OCI-LY7 (cell line): ENCODE data around the gene EXO5. TPM values are rescaled to one million over a fixed set of nuclear protein-coding genes. Genes with fewer than 3 reads are reported as not detected.
"Not testable (repeated sequence)": the region's sequence is repeated elsewhere in the genome, so short reads cannot be mapped to it uniquely, and the experiment has no call there.

Experiments
- BruUV-seq: library from RNA; stranded (reverse); fragments of 400-500 nt; replicated peaks from 2 replicates; lab custom pipeline; 2021; lab: Mats Ljungman, UMichigan
- CTCF ChIA-PET: fragments of 300-600 bp; sonication (Branson Sonifier 250); formaldehyde crosslinking; loops from one replicate; lab custom pipeline; 2022; ENCODE audit warnings: antibody characterized with exemption; ENCODE audit not compliant: unreplicated experiment; lab: Charles Lee
- POLR2A ChIA-PET: fragments of 300-600 bp; sonication (Branson Sonifier 250); formaldehyde crosslinking; loops from one replicate; lab custom pipeline; 2022; ENCODE audit warnings: antibody characterized with exemption; lab: Charles Lee
- DNase-seq: peaks from one replicate; pipeline ENCODE4 v3.0.0-alpha.2; 2015; ENCODE audit warnings: low spot score
- H2AFZ ChIP-seq: fragments of 200-600 bp; sonication (generic), shearing (Covaris generic); 2 replicates; pipeline ENCODE4 v1.6.1; 2014; ENCODE audit warnings: mild to moderate bottlenecking, antibody characterized with exemption, low read length, moderate library complexity
- H3K27ac ChIP-seq: fragments of 200-600 bp; sonication (generic); 2 replicates; pipeline ENCODE4 v1.5.1; 2014; ENCODE audit warnings: mixed run types, low read depth, mild to moderate bottlenecking, moderate library complexity, low read length, inconsistent platforms; ENCODE audit not compliant: poor library complexity, severe bottlenecking
- H3K36me3 ChIP-seq: fragments of 200-600 bp; sonication (generic); 2 replicates; pipeline ENCODE4 v1.6.1; 2014; ENCODE audit warnings: mild to moderate bottlenecking, antibody characterized with exemption, low read length, moderate library complexity, mixed read lengths; ENCODE audit not compliant: insufficient read depth
- H3K4me1 ChIP-seq: fragments of 200-600 bp; sonication (generic); 2 replicates; pipeline ENCODE4 v1.5.1; 2014; ENCODE audit warnings: mild to moderate bottlenecking, low read length; ENCODE audit not compliant: insufficient read depth, poor library complexity, severe bottlenecking
- H3K4me2 ChIP-seq: fragments of 200-600 bp; sonication (generic); 2 replicates; pipeline ENCODE4 v1.6.1; 2014; ENCODE audit warnings: mild to moderate bottlenecking, low read length
- H3K4me3 ChIP-seq: fragments of 200-600 bp; sonication (generic); 2 replicates; pipeline ENCODE4 v1.5.1; 2014; ENCODE audit warnings: mild to moderate bottlenecking, low read depth, low read length; ENCODE audit not compliant: poor library complexity, severe bottlenecking
- H3K79me2 ChIP-seq: fragments of 200-600 bp; sonication (generic); 2 replicates; pipeline ENCODE4 v1.6.1; 2016; ENCODE audit warnings: low read depth, mild to moderate bottlenecking, low read length, moderate library complexity, mixed read lengths; ENCODE audit not compliant: insufficient read depth
- H3K9me2 ChIP-seq: fragments of 200-600 bp; sonication (generic); 2 replicates; pipeline ENCODE4 v1.6.1; 2016; ENCODE audit warnings: mild to moderate bottlenecking, low read length, mixed read lengths; ENCODE audit not compliant: insufficient read depth
- H3K9me3 ChIP-seq: fragments of 200-600 bp; sonication (generic); 2 replicates; pipeline ENCODE4 v1.6.1; 2014; ENCODE audit warnings: mild to moderate bottlenecking, mixed run types, low read length, mixed read lengths
- H4K20me1 ChIP-seq: fragments of 200-600 bp; sonication (generic); 2 replicates; pipeline ENCODE4 v1.6.1; 2014; ENCODE audit warnings: mild to moderate bottlenecking, antibody characterized with exemption, low read length, moderate library complexity, mixed read lengths; ENCODE audit not compliant: insufficient read depth
- CTCF ChIP-seq: fragments of 200-600 bp; sonication (generic); conservative IDR thresholded peaks from 2 replicates; pipeline ENCODE4 v1.5.1; 2014; ENCODE audit warnings: mild to moderate bottlenecking, antibody characterized with exemption, low read length, moderate library complexity, mixed read lengths
- EZH2phosphoT487 ChIP-seq: fragments of 200-600 bp; sonication (generic); IDR thresholded peaks from 2 replicates; pipeline ENCODE4 v1.6.1; 2018; ENCODE audit warnings: low read depth, borderline replicate concordance, mild to moderate bottlenecking, mixed run types, antibody characterized with exemption, low read length, moderate library complexity, mixed read lengths
- intact Hi-C: fragments of 100-400 bp; cut with micrococcal nuclease; formaldehyde crosslinking; loops from one replicate; pipeline ENCODE4 v1.10.0; 2022; ENCODE audit not compliant: unreplicated experiment
- total RNA-seq, 2 experiments: library from RNA; depleted of rRNA in 1 of 2; stranded (reverse); fragments of >200 nt in 1 of 2; shearing (Covaris generic) in 1 of 2; gene quantifications; 2 replicates each; pipeline ENCODE4 v1.2.3, GENCODE V29; 2014 to 2022

EXO5 gene
- total RNA-seq, 2 experiments from 2014 or later: 11.2 to 12.7 TPM

- Histone ChIP-seq H3K9me2 (no peaks in the 10 kb centered on the region), H3K36me3 (no peaks in the 10 kb centered on the region), H3K4me3 (no peak overlapping the region), H2AFZ (0 out of 2 replicates have a peak overlapping the region, but pooled peaks have one; percentile 38), H3K9me3 (no peaks in the 10 kb centered on the region), H4K20me1 (no peaks in the 10 kb centered on the region), H3K79me2 (no peaks in the 10 kb centered on the region), H3K4me1 (no peaks in the 10 kb centered on the region), H3K4me2 (no peak overlapping the region), H3K27ac (no peak overlapping the region)
- no TSS peak for BruUV-seq
- no peak for DNase-seq
- CTCF ChIA-PET: no interaction called here
- intact Hi-C loops: no loop called here
- POLR2A ChIA-PET: interaction anchor here (0.6 kb wide), 1 partner anchor 140 kb away, joined by 3 read pairs; no protein-coding TSS in a partner anchor
- TF ChIP-seq EZH2phosphoT487: no peak
- TF ChIP-seq CTCF: no peak
These were observed 44.5 kb downstream of the EXO5 start for GRCh38 chr1:40553017-40553416.

GRCh38 chr1:40554807-40555206 lies 46.2 kb downstream of the EXO5 start:
- intact Hi-C loops, H3K9me2 ChIP-seq, H3K36me3 ChIP-seq, H3K27ac ChIP-seq, H4K20me1 ChIP-seq, H3K79me2 ChIP-seq, DNase-seq, H2AFZ ChIP-seq, H3K4me3 ChIP-seq, POLR2A ChIA-PET, H3K4me2 ChIP-seq, CTCF ChIA-PET, H3K4me1 ChIP-seq, H3K9me3 ChIP-seq, BruUV-seq: not testable (repeated sequence)

GRCh38 chr1:40556121-40556520 lies 47.6 kb downstream of the EXO5 start:
- ChIA-PET CTCF (no interaction called here), POLR2A (no interaction called here)
- Histone ChIP-seq H3K79me2 (no peaks in the 10 kb centered on the region), H3K36me3 (no peaks in the 10 kb centered on the region), H3K4me3 (no peak overlapping the region), H3K9me3 (no peaks in the 10 kb centered on the region), H3K9me2 (no peaks in the 10 kb centered on the region), H4K20me1 (no peaks in the 10 kb centered on the region), H2AFZ (no peak overlapping the region), H3K4me1 (no peaks in the 10 kb centered on the region), H3K27ac (no peak overlapping the region), H3K4me2 (no peak overlapping the region)
- no TSS peak for BruUV-seq
- intact Hi-C loops: no loop called here
- no peak for DNase-seq
- TF ChIP-seq EZH2phosphoT487 (no peak), CTCF (no peak)

- POLR2A ChIA-PET, CTCF ChIA-PET: not testable (repeated sequence)
These were observed 49.7 kb downstream of the EXO5 start for GRCh38 chr1:40558241-40558640.

More at GRCh38 chr1:40558241-40558640, 49.7 kb downstream of the EXO5 start:
- H3K36me3 ChIP-seq, H3K4me3 ChIP-seq, H3K9me3 ChIP-seq, H3K4me2 ChIP-seq, H3K9me2 ChIP-seq, H2AFZ ChIP-seq, H3K4me1 ChIP-seq, H3K27ac ChIP-seq, intact Hi-C loops, DNase-seq, H4K20me1 ChIP-seq, BruUV-seq, H3K79me2 ChIP-seq: not testable (repeated sequence)
